HG02970 (cell line): ENCODE results near the gene RABGGTA.
"Not testable (repeated sequence)": the region's sequence is repeated elsewhere in the genome, so short reads cannot be mapped to it uniquely, and the experiment has no call there.

Source experiments
- ATAC-seq: cut with Tn5 transposase; IDR thresholded peaks from one replicate; pipeline ENCODE4 v1.9.1; 2021; ENCODE audit warnings: mild to moderate bottlenecking, moderate library complexity, moderate number of reproducible peaks; ENCODE audit not compliant: unreplicated experiment, low FRiP score

The RABGGTA gene

DNA sequence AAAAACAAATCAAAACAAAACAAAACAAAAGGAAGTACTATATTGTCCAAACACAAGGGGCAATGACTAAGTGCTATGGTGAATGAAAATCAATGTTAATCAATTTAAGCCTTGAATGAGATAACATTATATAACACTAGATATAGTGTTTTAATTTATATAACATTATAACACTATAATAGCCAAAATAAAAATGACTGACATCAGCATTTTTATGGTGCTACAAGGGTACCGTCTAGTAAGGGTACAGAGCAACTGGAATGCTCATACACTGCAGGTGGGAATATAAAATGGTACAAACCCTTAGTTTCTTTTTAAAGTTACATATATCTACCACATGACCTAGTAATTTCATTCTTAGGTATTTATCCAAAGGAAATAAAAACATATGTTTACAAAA, 44.9 kb downstream of the RABGGTA start:
- no peak for ATAC-seq

DNA sequence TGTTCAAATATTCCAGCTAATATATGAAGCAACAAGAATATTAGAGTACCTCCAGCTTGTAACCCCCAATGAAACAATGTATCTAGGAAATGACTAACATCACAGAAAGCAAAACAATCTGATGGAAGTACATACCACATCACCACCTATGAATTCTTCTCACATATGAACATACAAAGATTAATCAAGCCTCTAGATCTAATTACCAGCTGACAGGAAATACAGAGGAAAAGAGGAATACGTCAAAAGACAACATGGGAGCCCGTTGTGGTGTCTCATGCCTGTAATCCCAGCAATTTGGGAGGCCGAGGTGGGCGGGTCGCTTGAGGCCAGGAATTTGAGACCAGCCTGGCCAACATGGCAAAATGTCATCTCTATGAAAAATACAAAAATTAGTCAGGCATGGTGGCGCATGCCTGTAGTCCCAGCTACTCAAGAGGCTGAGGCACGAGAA, 46.8 kb downstream of the RABGGTA start:
- ATAC-seq = no peak

DNA sequence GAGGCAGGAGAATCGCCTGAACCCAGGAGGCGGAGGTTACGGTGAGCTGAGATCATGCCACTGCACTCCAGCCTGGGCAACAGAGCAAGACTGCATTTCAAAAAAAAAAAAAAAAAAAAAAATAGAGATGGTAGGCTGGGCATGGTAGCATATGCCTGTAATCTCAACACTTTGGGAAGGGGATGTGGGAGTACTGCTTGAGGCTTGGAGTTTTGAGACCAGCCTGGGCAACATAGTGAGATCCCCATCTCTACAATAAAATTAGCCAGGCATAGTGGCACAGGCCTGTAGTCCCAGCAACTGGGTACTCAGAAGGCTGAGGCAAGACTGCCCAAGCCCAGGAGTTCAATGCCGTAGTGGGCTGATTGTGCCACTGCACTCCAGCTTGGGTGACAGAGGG, 48.4 kb downstream of the RABGGTA start:
- not testable (repeated sequence) for ATAC-seq

DNA sequence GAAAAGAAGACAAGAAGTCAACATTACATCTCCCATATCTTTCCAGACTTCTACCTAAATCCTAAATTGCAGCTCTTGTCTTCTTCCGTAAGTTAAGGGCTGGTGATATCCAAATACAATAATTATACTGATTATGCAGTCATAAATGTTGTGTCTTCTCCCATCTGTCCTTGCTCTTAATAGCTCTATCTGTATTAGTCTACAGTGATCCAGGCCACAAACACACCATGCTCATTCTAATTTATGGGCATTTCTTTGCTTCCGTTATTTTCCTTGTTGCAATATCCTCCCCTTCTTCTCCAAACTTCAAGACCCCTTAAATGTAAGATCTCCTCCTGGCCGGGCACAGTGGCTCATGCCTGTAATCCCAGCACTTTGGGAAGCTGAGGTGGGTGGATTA, 51.9 kb downstream of the RABGGTA start:
- ATAC-seq = no peak

DNA sequence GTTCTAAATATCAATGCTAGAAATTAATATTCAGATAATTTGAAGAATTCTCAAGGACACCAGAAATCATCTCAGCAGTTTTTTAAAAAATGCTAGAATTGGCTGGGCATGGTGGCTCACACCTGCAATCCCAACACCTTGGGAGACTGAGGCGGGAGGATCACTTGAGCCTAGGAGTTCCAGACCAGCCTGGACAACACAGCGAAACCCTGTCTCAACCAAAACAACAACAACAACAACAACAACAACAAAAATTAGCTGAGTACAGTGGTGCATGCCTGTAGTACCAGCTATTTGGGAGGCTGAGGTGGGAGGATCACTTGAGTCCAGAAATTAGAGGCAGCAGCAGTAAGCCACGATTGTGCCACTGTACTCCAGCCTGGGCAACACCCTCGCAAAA, 52.3 kb downstream of the RABGGTA start:
- ATAC-seq = no peak

DNA sequence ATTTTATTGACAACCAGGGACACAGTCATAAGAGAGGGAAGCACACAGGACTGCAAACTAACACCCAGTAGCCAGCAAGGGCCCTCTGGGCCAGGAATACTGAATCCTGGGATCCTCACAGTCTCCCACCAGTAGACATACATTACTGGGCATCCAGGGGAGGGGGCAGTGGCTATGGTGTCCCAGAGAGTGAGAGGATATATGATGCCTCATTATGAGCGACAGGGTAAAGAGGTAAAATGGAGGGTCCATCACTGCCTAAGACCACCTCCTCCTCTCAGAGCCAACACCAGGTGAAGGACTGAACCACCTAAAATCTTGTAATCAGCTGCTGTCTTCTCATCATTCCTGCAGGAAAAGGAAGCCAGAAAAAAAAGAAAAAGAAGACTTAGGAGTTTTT, 54.5 kb downstream of the RABGGTA start:
- not testable (repeated sequence) for ATAC-seq

DNA sequence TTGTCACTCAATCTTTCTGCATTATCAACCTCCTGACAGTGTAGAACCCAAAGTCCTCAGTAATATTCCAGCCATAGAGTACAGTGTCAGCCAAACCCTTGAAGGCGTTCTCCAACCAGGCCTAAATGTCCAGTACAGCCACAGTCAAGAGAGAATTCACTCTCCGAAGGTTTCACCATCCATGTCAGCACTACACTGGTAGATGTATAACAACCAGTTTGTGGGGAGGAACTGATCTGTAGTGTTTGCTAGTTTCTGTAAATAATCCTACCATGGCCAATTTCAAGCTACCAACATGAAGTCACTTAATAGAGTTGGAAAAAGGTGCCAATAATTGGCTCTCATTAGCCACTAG, 55.1 kb downstream of the RABGGTA start:
- no peak for ATAC-seq
